Kidney (tissue), 14 donors: Measurements from ENCODE around the gene PRG2. TPM values are rescaled to one million over a fixed set of nuclear protein-coding genes. Genes with fewer than 3 reads are reported as not detected.

Source experiments
- DNase-seq, 5 donors: peaks; one replicate each; pipeline ENCODE4 v3.0.0-alpha.2; 2013 to 2020
- FAIRE-seq: peaks from 2 replicates; lab custom pipeline; 2012; peaks lifted over from hg19 to GRCh38; lab: Jason Lieb, UNC
- H3K27ac ChIP-seq, 2 donors: one replicate each; pipeline ENCODE4 v1.7.0; 2013; ENCODE audit warnings: low read depth in 2 of 2, low read length in 2 of 2, inconsistent platforms in 1 of 2
- H3K27me3 ChIP-seq: one replicate; pipeline ENCODE4 v1.7.1; 2013; ENCODE audit warnings: low read length, inconsistent platforms; ENCODE audit not compliant: control insufficient read depth, insufficient read depth
- H3K36me3 ChIP-seq, 3 donors: one replicate each; pipeline versions ENCODE4 v1.7.0 to v1.7.1; 2013; ENCODE audit warnings: low read length in 3 of 3, control low read depth in 1 of 3, inconsistent platforms in 1 of 3; ENCODE audit not compliant: insufficient read depth in 3 of 3, control insufficient read depth in 2 of 3
- H3K4me1 ChIP-seq, 3 donors: one replicate each; pipeline versions ENCODE4 v1.7.0 to v1.7.1; 2013; ENCODE audit warnings: low read length in 3 of 3, inconsistent platforms in 1 of 3, low read depth in 1 of 3; ENCODE audit not compliant: control insufficient read depth in 2 of 3, insufficient read depth in 2 of 3
- H3K4me3 ChIP-seq, 3 donors: one replicate each; pipeline versions ENCODE4 v1.7.0 to v1.8.1; 2013; ENCODE audit warnings: low read length in 3 of 3, control low read depth in 1 of 3, inconsistent platforms in 1 of 3
- H3K9ac ChIP-seq, 3 donors: one replicate each; pipeline versions ENCODE4 v1.7.0 to v1.7.1; 2013; ENCODE audit warnings: low read length in 3 of 3, control low read depth in 1 of 3, inconsistent platforms in 1 of 3
- H3K9me3 ChIP-seq, 3 donors: one replicate each; pipeline versions ENCODE4 v1.7.0 to v1.7.1; 2013; ENCODE audit warnings: low read length in 3 of 3, control low read depth in 1 of 3, inconsistent platforms in 1 of 3; ENCODE audit not compliant: control insufficient read depth in 2 of 3, insufficient read depth in 1 of 3
- intact Hi-C: fragments of 100-400 bp; cut with DNase I; formaldehyde crosslinking; loops from one replicate; pipeline ENCODE4 v1.11.1; 2022
- polyA plus RNA-seq: library from polyadenylated mRNA; stranded (reverse); fragments of 350-450 nt; fragmentation: Illumina TruSeq; extraction: RNeasy Lipid Tissue Mini Kit (QIAGEN cat#74804); gene quantifications from one replicate; pipeline ENCODE4 v1.2.3, GENCODE V29; 2014; ENCODE audit warnings: low read depth, low replicate concordance; ENCODE audit not compliant: insufficient read depth
- total RNA-seq: library from RNA; stranded (reverse); fragmentation: NEBNext Ultra II Directional; extraction: Animal tissue kit (Norgen Biotek cat#: 25700); gene quantifications from one replicate; pipeline ENCODE4 v1.2.1, GENCODE V29; 2021
- TF ChIP-seq, protein P1 (sequence below): IDR thresholded peaks from 3 replicates; pipeline ENCODE4 v1.5.1; 2012; ENCODE audit warnings: mild to moderate bottlenecking, moderate library complexity, borderline replicate concordance; ENCODE audit not compliant: insufficient read depth; ENCODE audit errors: extremely low read depth
- donor health status: control.
- donor health status: control.
- donor health status: control.
- donor health status: control.
- donor health status: control.
- donor health status: DM: yes; HTN: yes; CAD: no.
- donor health status: Normal renal cell carcinoma (clear cell type).

The PRG2 gene
- total and polyA plus RNA-seq, 2 donors from 2014 or later = 0.22 TPM; not detected in 1

DNA sequence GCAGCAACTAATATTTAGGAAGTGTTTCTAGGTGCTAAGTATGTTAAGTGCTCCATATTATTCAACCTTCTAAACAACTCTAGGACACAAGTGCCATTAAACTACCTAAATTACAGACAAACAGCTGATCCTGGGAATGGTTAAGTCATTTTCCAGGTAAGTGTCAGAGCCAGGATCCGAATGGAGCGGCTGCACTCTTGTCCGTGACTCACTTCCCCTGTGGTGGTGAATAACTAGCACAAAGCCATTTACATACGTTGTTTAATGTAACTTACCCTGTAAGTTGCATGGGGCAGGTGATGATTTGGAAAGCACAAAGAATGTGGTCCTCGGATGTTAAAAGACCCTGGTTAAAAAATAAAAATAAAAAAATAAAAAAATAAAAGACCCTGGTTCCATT is 8.8 kb upstream of the PRG2 start:
- Histone ChIP-seq H3K9me3 (no peaks in the 10 kb centered on the region), H3K9ac (no peak overlapping the region), H3K4me1 (no peaks in the 10 kb centered on the region), H3K27ac (no peak overlapping the region), H3K4me3 (no peak overlapping the region), H3K27me3 (no peaks in the 10 kb centered on the region), H3K36me3 (no peaks in the 10 kb centered on the region)
- DNase-seq (no peak), FAIRE-seq (no peak)
- intact Hi-C loops = no loop called here
- TF ChIP-seq, protein P1, sequence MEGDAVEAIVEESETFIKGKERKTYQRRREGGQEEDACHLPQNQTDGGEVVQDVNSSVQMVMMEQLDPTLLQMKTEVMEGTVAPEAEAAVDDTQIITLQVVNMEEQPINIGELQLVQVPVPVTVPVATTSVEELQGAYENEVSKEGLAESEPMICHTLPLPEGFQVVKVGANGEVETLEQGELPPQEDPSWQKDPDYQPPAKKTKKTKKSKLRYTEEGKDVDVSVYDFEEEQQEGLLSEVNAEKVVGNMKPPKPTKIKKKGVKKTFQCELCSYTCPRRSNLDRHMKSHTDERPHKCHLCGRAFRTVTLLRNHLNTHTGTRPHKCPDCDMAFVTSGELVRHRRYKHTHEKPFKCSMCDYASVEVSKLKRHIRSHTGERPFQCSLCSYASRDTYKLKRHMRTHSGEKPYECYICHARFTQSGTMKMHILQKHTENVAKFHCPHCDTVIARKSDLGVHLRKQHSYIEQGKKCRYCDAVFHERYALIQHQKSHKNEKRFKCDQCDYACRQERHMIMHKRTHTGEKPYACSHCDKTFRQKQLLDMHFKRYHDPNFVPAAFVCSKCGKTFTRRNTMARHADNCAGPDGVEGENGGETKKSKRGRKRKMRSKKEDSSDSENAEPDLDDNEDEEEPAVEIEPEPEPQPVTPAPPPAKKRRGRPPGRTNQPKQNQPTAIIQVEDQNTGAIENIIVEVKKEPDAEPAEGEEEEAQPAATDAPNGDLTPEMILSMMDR = no peak

DNA sequence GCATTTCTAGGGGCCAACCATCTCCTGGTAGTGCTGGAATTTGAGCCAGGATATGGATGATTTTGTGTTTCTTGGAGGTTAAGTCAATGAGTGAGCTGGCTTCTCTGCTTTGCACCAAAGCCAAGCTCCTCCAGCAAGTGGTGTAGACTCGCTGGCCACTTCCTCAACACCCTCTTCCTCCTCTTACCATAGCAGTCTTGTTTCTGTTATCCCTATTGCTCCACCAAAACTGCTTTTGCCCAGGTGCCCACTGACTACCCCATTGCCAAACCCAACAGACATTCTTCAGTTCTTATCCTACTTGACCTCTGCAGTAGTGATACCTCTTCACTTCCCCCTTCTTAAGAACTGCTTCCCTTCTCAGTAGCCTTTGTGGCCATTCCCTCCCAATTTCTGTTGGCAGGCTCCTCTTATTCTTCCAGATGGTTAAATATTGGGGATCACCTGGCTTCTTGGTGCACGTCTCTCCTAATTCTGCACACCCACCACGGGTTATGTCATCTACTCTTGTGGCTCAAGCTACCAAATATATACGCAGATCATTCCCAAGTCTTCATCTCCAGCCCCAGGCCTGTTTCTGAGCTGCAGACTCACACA is 7.0 kb upstream of the PRG2 start:
- Histone ChIP-seq H3K4me1 (no peaks in the 10 kb centered on the region), H3K9ac (no peak overlapping the region), H3K4me3 (no peak overlapping the region), H3K36me3 (no peaks in the 10 kb centered on the region), H3K27me3 (no peaks in the 10 kb centered on the region), H3K27ac (no peak overlapping the region), H3K9me3 (no peaks in the 10 kb centered on the region)
- FAIRE-seq (no peak), DNase-seq (no peak)
- intact Hi-C loops = no loop called here
- TF ChIP-seq, protein P1 = no peak

DNA sequence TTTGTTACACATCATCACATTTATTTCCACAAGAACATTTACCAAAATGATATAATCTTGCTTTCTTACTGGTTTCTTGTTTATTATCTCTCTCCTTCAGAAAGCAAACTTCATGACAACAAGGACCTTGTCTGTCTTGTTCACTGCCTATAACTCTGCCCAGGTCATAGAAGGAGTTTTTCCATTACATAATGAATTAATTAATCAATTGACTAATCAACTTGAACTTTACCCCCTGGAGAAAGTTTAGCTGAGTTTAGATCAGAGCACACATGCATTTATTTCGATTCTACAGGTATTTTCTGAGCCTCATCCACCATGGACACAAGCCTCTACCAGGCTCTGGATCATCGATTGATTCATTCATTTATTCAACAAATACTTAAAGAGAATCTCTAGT is 6.3 kb upstream of the PRG2 start:
- H3K9ac ChIP-seq = no peak overlapping the region
- intact Hi-C loops = no loop called here
- DNase-seq (no peak), FAIRE-seq (no peak)
- TF ChIP-seq, protein P1 = no peak
- H3K9me3 ChIP-seq = no peaks in the 10 kb centered on the region
- no peaks in the 10 kb centered on the region for H3K4me1 ChIP-seq
- no peaks in the 10 kb centered on the region for H3K36me3 ChIP-seq
- H3K27ac ChIP-seq = no peak overlapping the region
- no peak overlapping the region for H3K4me3 ChIP-seq
- no peaks in the 10 kb centered on the region for H3K27me3 ChIP-seq
